GM12865 (cell line): ENCODE data around the gene SHISA9.

Experiments
- DNase-seq: peaks from one replicate; pipeline ENCODE4 v3.0.0; 2010; ENCODE audit warnings: low read depth
- H3K4me3 ChIP-seq: 2 replicates; pipeline ENCODE4 v1.5.1; 2011; ENCODE audit warnings: mild to moderate bottlenecking, low read depth, low read length, control low read depth
- CTCF ChIP-seq: IDR thresholded peaks from 2 replicates; pipeline ENCODE4 v1.5.1; 2011; ENCODE audit warnings: low read length, control low read depth, low read depth, inconsistent platforms; ENCODE audit not compliant: insufficient read depth; ENCODE audit errors: missing control alignments

SHISA9 gene

GRCh38 chr16:13109171-13109570 lies 207.8 kb downstream of the SHISA9 start:
- DNase-seq, result no peak
- no peak for TF ChIP-seq CTCF
- no peak overlapping the region for H3K4me3 ChIP-seq

GRCh38 chr16:13110124-13110796 lies 208.9 kb downstream of the SHISA9 start:
- no peak overlapping the region for H3K4me3 ChIP-seq
- DNase-seq, result no peak
- TF ChIP-seq CTCF, result no peak

GRCh38 chr16:13111747-13112146 lies 210.3 kb downstream of the SHISA9 start:
- TF ChIP-seq CTCF, result no peak
- no peak for DNase-seq
- no peak overlapping the region for H3K4me3 ChIP-seq

GRCh38 chr16:13113741-13114140 lies 212.3 kb downstream of the SHISA9 start:
- no peak for TF ChIP-seq CTCF
- H3K4me3 ChIP-seq, result no peak overlapping the region
- no peak for DNase-seq

GRCh38 chr16:13118091-13118490 lies 216.7 kb downstream of the SHISA9 start:
- no peak overlapping the region for H3K4me3 ChIP-seq
- TF ChIP-seq CTCF, result no peak
- DNase-seq, result no peak

- no peak for TF ChIP-seq CTCF
- no peak overlapping the region for H3K4me3 ChIP-seq
- no peak for DNase-seq
Measured at GRCh38 chr16:13120091-13120490, 218.7 kb downstream of the SHISA9 start.

- H3K4me3 ChIP-seq, result no peak overlapping the region
Measured at GRCh38 chr16:13120557-13120956, 219.2 kb downstream of the SHISA9 start.

More at GRCh38 chr16:13120557-13120956, 219.2 kb downstream of the SHISA9 start:
- DNase-seq, result no peak
- no peak for TF ChIP-seq CTCF
